AG09309 (cell line): Measurements from ENCODE around the gene PABPN1L.

Experiments used
- DNase-seq: peaks from one replicate; pipeline ENCODE4 v3.0.0-alpha.2; 2010; ENCODE audit warnings: low read depth
- H3K4me3 ChIP-seq: 2 replicates; pipeline ENCODE4 v1.5.1; 2011; ENCODE audit warnings: mild to moderate bottlenecking, low read depth, low read length, moderate library complexity; ENCODE audit not compliant: control insufficient read depth
- CTCF ChIP-seq: IDR thresholded peaks from 2 replicates; pipeline ENCODE4 v1.5.1; 2011; ENCODE audit warnings: mild to moderate bottlenecking, low read depth, low read length, inconsistent platforms; ENCODE audit not compliant: insufficient read depth, control insufficient read depth; ENCODE audit errors: missing control alignments

Gene PABPN1L

GRCh38 chr16:88888057-88888456, 21.6 kb upstream of the PABPN1L start:
- TF ChIP-seq CTCF = no peak
- no peak overlapping the region for H3K4me3 ChIP-seq
- no peak for DNase-seq

GRCh38 chr16:88886845-88887521, 20.5 kb upstream of the PABPN1L start:
- TF ChIP-seq CTCF = no peak
- no peak for DNase-seq
- no peak overlapping the region for H3K4me3 ChIP-seq

- DNase-seq = no peak
- H3K4me3 ChIP-seq = no peak overlapping the region
- TF ChIP-seq CTCF = no peak
Observed at GRCh38 chr16:88886420-88886844, 20.0 kb upstream of the PABPN1L start.

- no peak for TF ChIP-seq CTCF
Observed at GRCh38 chr16:88885693-88886280, 19.3 kb upstream of the PABPN1L start.

GRCh38 chr16:88884569-88885271, 18.3 kb upstream of the PABPN1L start:
- H3K4me3 ChIP-seq = no peak overlapping the region
- no peak for TF ChIP-seq CTCF
- DNase-seq = no peak

More at GRCh38 chr16:88885693-88886280, 19.3 kb upstream of the PABPN1L start:
- DNase-seq = no peak
- H3K4me3 ChIP-seq = no peak overlapping the region

GRCh38 chr16:88883946-88884345, 17.5 kb upstream of the PABPN1L start:
- no peak for TF ChIP-seq CTCF
- H3K4me3 ChIP-seq = no peak overlapping the region
- DNase-seq = no peak
